Mesenchymal stem cell (in vitro differentiated cells and primary cell): Measurements from ENCODE around the gene INSC.
A peak's percentile ranks its signal among the peaks of the same experiment; 100 is the strongest.

Experiments
- DNase-seq: peaks from one replicate; pipeline ENCODE4 v3.0.0-alpha.2; 2013
- H2AFZ ChIP-seq: one replicate; pipeline ENCODE4 v1.6.1; 2013; ENCODE audit warnings: low read depth, mild to moderate bottlenecking, control low read depth, inconsistent platforms, low read length, moderate library complexity
- H2AK5ac ChIP-seq: 2 replicates; pipeline ENCODE4 v1.6.1; 2013; ENCODE audit warnings: low read length, moderate library complexity, mild to moderate bottlenecking, inconsistent platforms; ENCODE audit not compliant: severe bottlenecking
- H2BK120ac ChIP-seq: one replicate; pipeline ENCODE4 v1.6.1; 2013; ENCODE audit warnings: low read depth, mild to moderate bottlenecking, inconsistent platforms, low read length, moderate library complexity
- H2BK12ac ChIP-seq, 2 experiments: one replicate each; pipeline ENCODE4 v1.6.1; 2013; ENCODE audit warnings: inconsistent platforms in 2 of 2, low read length in 2 of 2, mild to moderate bottlenecking in 2 of 2, moderate library complexity in 2 of 2, control low read depth in 1 of 2
- H2BK15ac ChIP-seq: one replicate; pipeline ENCODE4 v1.6.1; 2013; ENCODE audit warnings: mild to moderate bottlenecking, low read depth, inconsistent platforms; ENCODE audit not compliant: poor library complexity, severe bottlenecking
- H2BK5ac ChIP-seq: 2 replicates; pipeline ENCODE4 v1.6.1; 2013; ENCODE audit warnings: low read depth, mild to moderate bottlenecking, low read length, control low read depth, inconsistent platforms; ENCODE audit not compliant: poor library complexity, severe bottlenecking
- H3K14ac ChIP-seq, 2 experiments: one replicate each; pipeline ENCODE4 v1.6.1; 2013; ENCODE audit warnings: inconsistent platforms in 2 of 2, low read length in 2 of 2, control low read depth in 1 of 2, mild to moderate bottlenecking in 1 of 2, moderate library complexity in 1 of 2
- H3K18ac ChIP-seq, 2 experiments: one replicate each; pipeline ENCODE4 v1.6.1; 2013; ENCODE audit warnings: inconsistent platforms in 2 of 2, low read length in 2 of 2, control low read depth in 1 of 2, low read depth in 1 of 2, mild to moderate bottlenecking in 1 of 2
- H3K23ac ChIP-seq, 2 experiments: one replicate each; pipeline ENCODE4 v1.6.1; 2013; ENCODE audit warnings: inconsistent platforms in 2 of 2, low read length in 2 of 2, mild to moderate bottlenecking in 2 of 2, moderate library complexity in 2 of 2, control low read depth in 1 of 2
- H3K27ac ChIP-seq: 2 replicates; pipeline ENCODE4 v1.5.1; 2013; ENCODE audit warnings: mild to moderate bottlenecking, moderate library complexity, low read length, control low read depth, inconsistent platforms; ENCODE audit not compliant: poor library complexity, severe bottlenecking
- H3K27me3 ChIP-seq, 2 experiments: 2 replicates each; pipeline versions ENCODE4 v1.6.1 to v1.7.0; 2013; ENCODE audit warnings: low read length in 2 of 2, mild to moderate bottlenecking in 2 of 2, moderate library complexity in 2 of 2, control low read depth in 1 of 2, inconsistent platforms in 1 of 2; ENCODE audit not compliant: control insufficient read depth in 1 of 2, insufficient read depth in 1 of 2
- H3K36me3 ChIP-seq, 2 experiments: 2 replicates each; pipeline versions ENCODE4 v1.6.1 to v1.7.0; 2013; ENCODE audit warnings: low read length in 2 of 2, control low read depth in 1 of 2, inconsistent platforms in 1 of 2, low read depth in 1 of 2, mild to moderate bottlenecking in 1 of 2; ENCODE audit not compliant: insufficient read depth in 2 of 2, control insufficient read depth in 1 of 2
- H3K4ac ChIP-seq, 2 experiments: one replicate each; pipeline ENCODE4 v1.6.1; 2013; ENCODE audit warnings: inconsistent platforms in 2 of 2, low read length in 2 of 2, mild to moderate bottlenecking in 2 of 2, moderate library complexity in 2 of 2, control low read depth in 1 of 2, low read depth in 1 of 2
- H3K4me1 ChIP-seq: 2 replicates; pipeline ENCODE4 v1.6.1; 2013; ENCODE audit warnings: low read depth, low read length, control low read depth; ENCODE audit not compliant: control insufficient read depth, insufficient read depth
- H3K4me2 ChIP-seq: 2 replicates; pipeline ENCODE4 v1.6.1; 2013; ENCODE audit warnings: low read length, mild to moderate bottlenecking, inconsistent platforms; ENCODE audit not compliant: poor library complexity, severe bottlenecking
- H3K4me3 ChIP-seq, 2 experiments: 2 replicates each; pipeline versions ENCODE4 v1.5.1 to v1.7.0; 2013; ENCODE audit warnings: low read length in 2 of 2, mild to moderate bottlenecking in 2 of 2, control low read depth in 1 of 2, low read depth in 1 of 2; ENCODE audit not compliant: insufficient read depth in 1 of 2
- H3K79me1 ChIP-seq: replicated peaks from 2 replicates; pipeline ENCODE4 v1.6.1; 2013; ENCODE audit warnings: mild to moderate bottlenecking, control low read depth, low read length, inconsistent platforms; ENCODE audit not compliant: poor library complexity, severe bottlenecking
- H3K9ac ChIP-seq: 2 replicates; pipeline ENCODE4 v1.7.0; 2013; ENCODE audit warnings: mild to moderate bottlenecking, low read length, moderate library complexity
- H3K9me3 ChIP-seq: 2 replicates; pipeline ENCODE4 v1.7.0; 2013; ENCODE audit warnings: mild to moderate bottlenecking, low read length; ENCODE audit not compliant: control insufficient read depth
- H4K8ac ChIP-seq: one replicate; pipeline ENCODE4 v1.6.1; 2013; ENCODE audit warnings: inconsistent platforms, mild to moderate bottlenecking, low read length, moderate library complexity
- H4K91ac ChIP-seq: one replicate; pipeline ENCODE4 v1.6.1; 2013; ENCODE audit warnings: mild to moderate bottlenecking, low read length, inconsistent platforms
- WGBS: methylation state at CpG from one replicate; pipeline ENCODE4 v1.1.7; 2013; ENCODE audit warnings: mixed read lengths; 5-methylcytosine and 5-hydroxymethylcytosine counted together

The INSC gene

GRCh38 chr11:15145151-15145550, 30.4 kb downstream of the INSC start:
- Histone ChIP-seq H3K27ac (no peak overlapping the region), H3K4ac (no peak overlapping the region), H3K14ac (no peak overlapping the region), H2AFZ (no peak overlapping the region), H3K23ac (no peak overlapping the region), H2BK120ac (no peak overlapping the region), H2BK12ac (no peak overlapping the region), H3K18ac (no peak overlapping the region), H3K9me3 (no peaks in the 10 kb centered on the region), H3K27me3 (no peaks in the 10 kb centered on the region), H3K4me1 (peaks cover 2% of the 10 kb centered on the region), H3K9ac (no peak overlapping the region), H2BK15ac (no peak overlapping the region), H4K8ac (no peak overlapping the region), H3K79me1 (no peaks in the 10 kb centered on the region), H4K91ac (no peak overlapping the region), H2AK5ac (no peak overlapping the region), H3K4me2 (no peak overlapping the region), H3K4me3 (no peak overlapping the region), H3K36me3 (no peaks in the 10 kb centered on the region), H2BK5ac (no peak overlapping the region)
- 88% methylated on average over 2 of the region's 2 CpGs for WGBS
- DNase-seq = no peak

- no peaks in the 10 kb centered on the region for H3K79me1 ChIP-seq
- H3K18ac ChIP-seq = peak overlapping the region in 1 of 2 experiments; percentile 57
- H3K27ac ChIP-seq = no peak overlapping the region
- no peak overlapping the region for H2AK5ac ChIP-seq
- H3K9me3 ChIP-seq = no peaks in the 10 kb centered on the region
- H3K4ac ChIP-seq = no peak overlapping the region
- WGBS = no CpG with 5 or more reads among the region's 1 CpG
- no peak overlapping the region for H3K4me2 ChIP-seq
- H2BK5ac ChIP-seq = no peak overlapping the region
- no peak overlapping the region for H4K91ac ChIP-seq
- no peak overlapping the region for H3K4me3 ChIP-seq
- peak overlapping the region; percentile 43 for H4K8ac ChIP-seq
- no peaks in the 10 kb centered on the region for H3K27me3 ChIP-seq
- peak overlapping the region in 1 of 2 experiments; percentile 44 for H2BK12ac ChIP-seq
- H2BK120ac ChIP-seq = no peak overlapping the region
- no peaks in the 10 kb centered on the region for H3K36me3 ChIP-seq
- H2AFZ ChIP-seq = no peak overlapping the region
- no peak overlapping the region for H3K23ac ChIP-seq
- no peak overlapping the region for H3K9ac ChIP-seq
- DNase-seq = no peak
- H3K4me1 ChIP-seq = peaks cover 2% of the 10 kb centered on the region
- peak overlapping the region; percentile 68 for H2BK15ac ChIP-seq
- H3K14ac ChIP-seq = no peak overlapping the region
These were observed 30.9 kb downstream of the INSC start for GRCh38 chr11:15145615-15146014.

GRCh38 chr11:15146271-15147003, 31.7 kb downstream of the INSC start:
- Histone ChIP-seq H3K4ac (no peak overlapping the region), H3K4me3 (no peak overlapping the region), H2AFZ (no peak overlapping the region), H3K4me1 (peaks cover 2% of the 10 kb centered on the region), H2AK5ac (no peak overlapping the region), H4K8ac (no peak overlapping the region), H3K23ac (no peak overlapping the region), H3K27ac (no peak overlapping the region), H3K14ac (no peak overlapping the region), H3K36me3 (no peaks in the 10 kb centered on the region), H2BK12ac (no peak overlapping the region), H2BK5ac (no peak overlapping the region), H3K9ac (peak overlapping the region; percentile 50), H3K9me3 (no peaks in the 10 kb centered on the region), H2BK15ac (no peak overlapping the region), H3K4me2 (no peak overlapping the region), H3K27me3 (no peaks in the 10 kb centered on the region), H3K79me1 (no peaks in the 10 kb centered on the region), H3K18ac (no peak overlapping the region), H4K91ac (no peak overlapping the region), H2BK120ac (no peak overlapping the region)
- WGBS = 83% methylated on average over 3 of the region's 3 CpGs
- no peak for DNase-seq

- Histone ChIP-seq H3K79me1 (no peaks in the 10 kb centered on the region), H4K8ac (no peak overlapping the region), H2AFZ (no peak overlapping the region), H3K9ac (no peak overlapping the region), H3K14ac (no peak overlapping the region), H2BK120ac (no peak overlapping the region), H3K4me1 (no peaks in the 10 kb centered on the region), H2BK5ac (no peak overlapping the region), H3K9me3 (no peaks in the 10 kb centered on the region), H2AK5ac (no peak overlapping the region), H4K91ac (no peak overlapping the region), H2BK15ac (no peak overlapping the region), H3K4ac (no peak overlapping the region), H3K27me3 (no peaks in the 10 kb centered on the region), H3K18ac (no peak overlapping the region), H3K36me3 (no peaks in the 10 kb centered on the region), H3K4me3 (no peak overlapping the region), H3K23ac (no peak overlapping the region), H3K27ac (no peak overlapping the region), H2BK12ac (no peak overlapping the region), H3K4me2 (no peak overlapping the region)
- 98% methylated on average over 4 of the region's 4 CpGs for WGBS
- no peak for DNase-seq
These were observed 33.4 kb downstream of the INSC start for GRCh38 chr11:15148169-15148568.
